GM12874 (cell line): ENCODE results near the gene PIK3C3.
A peak's percentile ranks its signal among the peaks of the same experiment; 100 is the strongest.

Experiments used
- TF ChIP-seq, protein P1 (sequence below): IDR thresholded peaks from 2 replicates; pipeline ENCODE4 v1.5.1; 2011; ENCODE audit warnings: low read depth, mild to moderate bottlenecking, control low read depth, low read length, moderate library complexity; ENCODE audit not compliant: insufficient read depth

The PIK3C3 gene

DNA sequence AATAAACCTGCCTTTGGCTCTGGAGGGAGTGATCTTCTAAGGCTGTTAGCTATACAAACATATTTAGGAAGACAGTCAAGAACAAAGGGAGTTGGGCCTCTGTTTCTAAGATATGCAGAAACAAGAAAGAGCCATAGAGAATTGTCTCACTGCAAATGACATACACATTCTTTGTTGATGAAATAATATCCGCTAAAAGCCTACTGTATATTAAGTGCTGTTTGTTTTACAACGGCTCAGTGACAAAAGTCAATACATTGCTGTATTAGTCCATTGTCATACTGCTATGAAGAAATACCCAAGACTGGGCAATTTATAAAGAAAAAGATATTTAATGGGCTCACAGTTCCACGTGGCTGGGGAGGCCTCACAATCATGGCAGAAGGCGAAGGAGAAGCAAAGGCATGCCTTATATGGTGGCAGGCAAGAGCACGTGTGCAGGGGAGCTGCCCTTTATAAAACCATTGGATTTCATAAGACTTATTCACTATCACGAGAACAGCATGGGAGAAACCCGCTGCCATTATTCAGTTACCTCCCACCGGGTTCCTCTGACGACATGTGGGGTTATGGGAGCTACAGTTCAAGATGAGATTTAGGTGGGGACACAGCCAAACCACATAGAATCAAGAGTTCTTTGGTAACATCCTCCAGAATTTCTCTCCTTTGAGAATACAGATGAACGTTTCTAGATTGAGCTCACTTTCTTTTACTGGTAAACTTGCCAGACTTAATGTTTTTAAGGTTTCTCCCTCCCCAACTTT is 157.8 kb downstream of the PIK3C3 start:
- TF ChIP-seq, protein P1, sequence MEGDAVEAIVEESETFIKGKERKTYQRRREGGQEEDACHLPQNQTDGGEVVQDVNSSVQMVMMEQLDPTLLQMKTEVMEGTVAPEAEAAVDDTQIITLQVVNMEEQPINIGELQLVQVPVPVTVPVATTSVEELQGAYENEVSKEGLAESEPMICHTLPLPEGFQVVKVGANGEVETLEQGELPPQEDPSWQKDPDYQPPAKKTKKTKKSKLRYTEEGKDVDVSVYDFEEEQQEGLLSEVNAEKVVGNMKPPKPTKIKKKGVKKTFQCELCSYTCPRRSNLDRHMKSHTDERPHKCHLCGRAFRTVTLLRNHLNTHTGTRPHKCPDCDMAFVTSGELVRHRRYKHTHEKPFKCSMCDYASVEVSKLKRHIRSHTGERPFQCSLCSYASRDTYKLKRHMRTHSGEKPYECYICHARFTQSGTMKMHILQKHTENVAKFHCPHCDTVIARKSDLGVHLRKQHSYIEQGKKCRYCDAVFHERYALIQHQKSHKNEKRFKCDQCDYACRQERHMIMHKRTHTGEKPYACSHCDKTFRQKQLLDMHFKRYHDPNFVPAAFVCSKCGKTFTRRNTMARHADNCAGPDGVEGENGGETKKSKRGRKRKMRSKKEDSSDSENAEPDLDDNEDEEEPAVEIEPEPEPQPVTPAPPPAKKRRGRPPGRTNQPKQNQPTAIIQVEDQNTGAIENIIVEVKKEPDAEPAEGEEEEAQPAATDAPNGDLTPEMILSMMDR = no peak

DNA sequence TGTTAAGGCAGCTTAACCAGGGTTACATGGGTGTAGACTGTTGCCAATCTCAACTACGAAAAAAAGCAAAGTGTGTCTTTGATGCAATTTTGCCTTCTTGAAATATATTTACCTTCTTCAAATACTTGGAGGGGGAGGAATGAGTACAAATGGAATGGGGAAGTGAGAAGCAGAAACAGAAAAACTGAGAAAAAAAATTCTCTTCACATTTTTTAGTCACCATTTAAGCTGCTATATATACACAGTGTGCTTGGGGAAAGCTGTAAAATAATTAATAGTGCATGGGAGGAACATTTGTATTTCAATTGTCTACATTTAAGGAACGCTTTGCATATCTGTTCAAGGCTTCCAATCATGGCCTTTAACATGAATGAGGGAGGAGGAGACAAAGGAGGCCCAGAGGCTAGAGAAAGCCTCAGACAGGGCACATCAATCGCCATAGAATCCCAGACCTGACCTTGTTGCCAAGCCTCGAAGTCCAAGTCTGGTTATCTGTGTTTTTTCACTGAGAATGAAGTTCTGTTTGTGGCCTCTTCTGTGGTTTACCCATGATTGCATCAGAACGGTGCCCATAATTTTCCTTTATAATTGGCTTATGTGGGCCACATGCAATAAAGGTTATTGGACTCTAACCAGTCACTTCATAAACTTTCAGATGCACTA is 158.6 kb downstream of the PIK3C3 start:
- TF ChIP-seq, protein P1 = no peak

DNA sequence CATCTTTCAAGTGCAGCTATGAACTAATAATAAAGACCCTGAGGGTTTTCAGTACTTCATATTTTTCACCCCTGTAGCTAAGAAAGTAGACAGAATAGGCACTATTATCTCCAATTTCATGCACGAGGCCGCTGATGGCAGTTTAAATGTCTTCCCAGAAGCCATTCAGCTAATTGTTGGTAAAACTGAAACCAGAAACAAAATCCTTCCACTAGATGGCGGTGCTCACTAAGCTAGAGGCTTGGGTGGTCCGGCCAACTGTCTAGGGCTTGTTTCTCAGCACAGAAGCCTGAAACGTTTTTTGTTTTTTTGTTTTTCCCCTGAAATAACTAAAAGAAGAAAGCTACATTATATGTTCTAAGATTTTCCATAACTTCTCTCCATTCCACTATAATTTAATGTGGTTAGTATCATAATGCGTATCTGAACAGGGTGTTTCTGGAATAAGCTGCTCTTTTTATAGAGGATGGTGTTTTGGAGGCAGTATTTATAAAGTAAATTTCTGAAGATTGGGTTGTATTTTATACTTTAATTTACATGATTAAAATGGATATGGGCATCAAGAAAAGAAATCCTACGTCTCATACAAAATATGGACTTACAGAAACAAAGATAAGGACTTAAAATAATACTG is 159.4 kb downstream of the PIK3C3 start:
- TF ChIP-seq, protein P1 = peak; percentile 69

DNA sequence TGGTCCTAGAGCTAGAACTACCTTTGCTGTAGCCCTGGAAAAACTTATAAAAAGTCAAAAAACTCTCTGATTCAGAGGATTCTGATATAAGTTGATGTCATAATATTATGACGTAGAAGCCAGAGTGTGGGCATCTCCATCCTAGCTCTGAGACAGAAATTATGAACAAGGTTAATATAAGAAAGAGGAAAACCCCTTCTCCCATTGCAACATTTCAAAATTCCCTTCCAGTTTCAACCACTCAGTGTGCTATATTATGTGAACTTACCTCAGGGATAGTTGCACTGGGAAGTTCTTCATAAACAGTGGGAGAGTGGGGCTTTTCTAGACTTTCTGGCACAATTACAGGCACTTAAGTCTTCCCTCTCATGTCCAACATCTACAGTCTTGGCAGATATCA is 171.6 kb downstream of the PIK3C3 start:
- TF ChIP-seq, protein P1 = no peak

DNA sequence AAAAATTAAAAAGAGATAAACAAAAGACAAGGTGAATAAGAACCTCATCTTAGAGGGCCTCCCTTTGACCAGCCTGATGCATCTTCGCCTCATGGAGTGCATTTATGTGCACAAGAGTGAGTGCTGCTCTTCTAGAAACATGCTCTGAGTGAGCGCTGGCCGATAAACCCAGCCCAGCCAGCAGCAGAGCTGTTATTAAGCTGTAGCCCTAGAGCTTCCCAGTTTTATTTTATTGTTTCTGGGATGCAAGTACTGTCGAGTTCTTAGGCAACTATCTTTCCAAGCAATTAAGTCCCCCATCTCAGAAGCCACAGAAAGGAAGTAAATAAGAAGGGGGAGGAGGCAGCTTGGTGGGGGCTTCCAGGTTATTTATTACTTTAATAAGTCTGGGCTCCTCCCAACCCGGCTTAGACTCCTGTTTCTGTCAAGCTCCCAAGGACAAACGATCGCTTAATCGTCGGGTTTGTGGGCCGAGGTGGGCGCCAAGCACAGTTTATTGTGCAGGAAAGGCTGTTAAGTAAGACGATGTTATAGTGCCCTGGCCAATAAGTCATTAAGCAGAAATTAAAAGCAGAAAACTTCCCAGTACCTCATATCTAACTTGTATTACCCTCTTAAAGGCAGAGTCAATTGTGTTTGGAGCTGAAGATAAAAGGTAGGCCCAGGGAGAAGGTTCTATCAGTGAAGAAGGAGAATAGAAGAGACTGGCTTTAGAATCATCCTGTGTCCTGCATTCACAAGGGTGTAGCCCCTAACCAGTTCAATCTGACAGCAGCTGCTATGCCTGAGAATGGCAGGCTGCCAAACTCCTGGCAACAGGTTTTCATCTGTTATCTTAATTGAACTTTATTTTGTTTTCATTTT is 176.3 kb downstream of the PIK3C3 start:
- TF ChIP-seq, protein P1 = no peak

DNA sequence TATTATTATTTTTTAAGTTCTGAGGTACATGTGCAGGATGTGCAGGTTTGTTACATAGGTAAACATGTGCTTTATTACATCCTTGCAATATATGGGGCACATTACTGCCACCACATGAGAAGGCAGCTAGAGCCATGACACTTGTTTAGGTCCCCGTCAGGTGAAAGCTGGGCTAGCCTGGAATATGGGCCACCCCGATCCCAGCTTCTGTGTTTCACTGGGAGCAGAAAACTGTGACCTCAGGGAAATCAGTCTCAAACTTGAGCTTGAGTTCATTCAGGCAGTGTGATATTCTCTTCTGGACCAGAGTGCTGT is 176.9 kb downstream of the PIK3C3 start:
- TF ChIP-seq, protein P1 = no peak
